ENCODE results near the gene DTHD1.

- no peak for TF ChIP-seq CTCF (conservative IDR thresholded peaks at IDR 0.05)
- no peak for TF ChIP-seq EZH2 (IDR thresholded peaks at IDR 0.05; ENCODE audit: low read depth)
Measured at GRCh38 chr4:36322921-36323354, 41.5 kb downstream of the DTHD1 start.

Measured in PC-9 (cell line).